ENCODE data around the gene RPS6KA6. TPM values are rescaled to one million over a fixed set of nuclear protein-coding genes. Genes with fewer than 3 reads are reported as not detected.

RPS6KA6 gene
- total RNA-seq, 1 experiment from 2014 or later, result 1.6 TPM

- no peak for DNase-seq (ENCODE audit: low read depth, low spot score)
These were observed 13.7 kb downstream of the RPS6KA6 start for GRCh38 chrX:84174348-84174747.

GRCh38 chrX:84170931-84171330 is 17.1 kb downstream of the RPS6KA6 start:
- in situ Hi-C loops (cut with HindIII; ENCODE audit: low pct_unique_long_range_greater_than_20kb, low sequenced_read_pairs), result no loop called here
- DNase-seq (ENCODE audit: low read depth, low spot score), result no peak

More at GRCh38 chrX:84174348-84174747, 13.7 kb downstream of the RPS6KA6 start:
- in situ Hi-C loops (cut with HindIII; ENCODE audit: low pct_unique_long_range_greater_than_20kb, low sequenced_read_pairs), result no loop called here

GRCh38 chrX:84168574-84168973 is 19.4 kb downstream of the RPS6KA6 start:
- no peak for DNase-seq (ENCODE audit: low read depth, low spot score)
- in situ Hi-C loops (cut with HindIII; ENCODE audit: low pct_unique_long_range_greater_than_20kb, low sequenced_read_pairs), result no loop called here

GRCh38 chrX:84168095-84168494 is 19.9 kb downstream of the RPS6KA6 start:
- in situ Hi-C loops (cut with HindIII; ENCODE audit: low pct_unique_long_range_greater_than_20kb, low sequenced_read_pairs), result no loop called here
- DNase-seq (ENCODE audit: low read depth, low spot score), result no peak

GRCh38 chrX:84165711-84166110 is 22.3 kb downstream of the RPS6KA6 start:
- no peak for DNase-seq (ENCODE audit: low read depth, low spot score)
- in situ Hi-C loops (cut with HindIII; ENCODE audit: low pct_unique_long_range_greater_than_20kb, low sequenced_read_pairs), result no loop called here

- in situ Hi-C loops (cut with HindIII; ENCODE audit: low pct_unique_long_range_greater_than_20kb, low sequenced_read_pairs), result no loop called here
These were observed 25.6 kb downstream of the RPS6KA6 start for GRCh38 chrX:84162401-84162800.

GRCh38 chrX:84161641-84162040 is 26.4 kb downstream of the RPS6KA6 start:
- in situ Hi-C loops (cut with HindIII; ENCODE audit: low pct_unique_long_range_greater_than_20kb, low sequenced_read_pairs), result no loop called here

More at GRCh38 chrX:84162401-84162800, 25.6 kb downstream of the RPS6KA6 start:
- no peak for DNase-seq (ENCODE audit: low read depth, low spot score)

GRCh38 chrX:84160736-84161135 is 27.3 kb downstream of the RPS6KA6 start:
- in situ Hi-C loops (cut with HindIII; ENCODE audit: low pct_unique_long_range_greater_than_20kb, low sequenced_read_pairs), result no loop called here
- no peak for DNase-seq (ENCODE audit: low read depth, low spot score)

More at GRCh38 chrX:84161641-84162040, 26.4 kb downstream of the RPS6KA6 start:
- no peak for DNase-seq (ENCODE audit: low read depth, low spot score)

- in situ Hi-C loops (cut with HindIII; ENCODE audit: low pct_unique_long_range_greater_than_20kb, low sequenced_read_pairs), result no loop called here
These were observed 31.2 kb downstream of the RPS6KA6 start for GRCh38 chrX:84156821-84157220.

GRCh38 chrX:84155938-84156337 is 32.1 kb downstream of the RPS6KA6 start:
- no peak for DNase-seq (ENCODE audit: low read depth, low spot score)

More at GRCh38 chrX:84156821-84157220, 31.2 kb downstream of the RPS6KA6 start:
- DNase-seq (ENCODE audit: low read depth, low spot score), result no peak

GRCh38 chrX:84153538-84153937 is 34.5 kb downstream of the RPS6KA6 start:
- in situ Hi-C loops (cut with HindIII; ENCODE audit: low pct_unique_long_range_greater_than_20kb, low sequenced_read_pairs), result no loop called here
- DNase-seq (ENCODE audit: low read depth, low spot score), result no peak

More at GRCh38 chrX:84155938-84156337, 32.1 kb downstream of the RPS6KA6 start:
- in situ Hi-C loops (cut with HindIII; ENCODE audit: low pct_unique_long_range_greater_than_20kb, low sequenced_read_pairs), result no loop called here

- no peak for DNase-seq (ENCODE audit: low read depth, low spot score)
- in situ Hi-C loops (cut with HindIII; ENCODE audit: low pct_unique_long_range_greater_than_20kb, low sequenced_read_pairs), result no loop called here
These were observed 43.0 kb downstream of the RPS6KA6 start for GRCh38 chrX:84144991-84145390.

GRCh38 chrX:84144281-84144680 is 43.7 kb downstream of the RPS6KA6 start:
- in situ Hi-C loops (cut with HindIII; ENCODE audit: low pct_unique_long_range_greater_than_20kb, low sequenced_read_pairs), result no loop called here

GRCh38 chrX:84133023-84133422 is 55.0 kb downstream of the RPS6KA6 start:
- in situ Hi-C loops (cut with HindIII; ENCODE audit: low pct_unique_long_range_greater_than_20kb, low sequenced_read_pairs), result no loop called here
- DNase-seq (ENCODE audit: low read depth, low spot score), result no peak

More at GRCh38 chrX:84144281-84144680, 43.7 kb downstream of the RPS6KA6 start:
- DNase-seq (ENCODE audit: low read depth, low spot score), result no peak

- no peak for DNase-seq (ENCODE audit: low read depth, low spot score)
- in situ Hi-C loops (cut with HindIII; ENCODE audit: low pct_unique_long_range_greater_than_20kb, low sequenced_read_pairs), result no loop called here
These were observed 64.4 kb downstream of the RPS6KA6 start for GRCh38 chrX:84123585-84123984.

GRCh38 chrX:84118769-84119168 is 69.2 kb downstream of the RPS6KA6 start:
- DNase-seq (ENCODE audit: low read depth, low spot score), result no peak
- in situ Hi-C loops (cut with HindIII; ENCODE audit: low pct_unique_long_range_greater_than_20kb, low sequenced_read_pairs), result no loop called here

- DNase-seq (ENCODE audit: low read depth, low spot score), result no peak
- in situ Hi-C loops (cut with HindIII; ENCODE audit: low pct_unique_long_range_greater_than_20kb, low sequenced_read_pairs), result no loop called here
These were observed 69.7 kb downstream of the RPS6KA6 start for GRCh38 chrX:84118315-84118714.

- no peak for DNase-seq (ENCODE audit: low read depth, low spot score)
These were observed 79.4 kb downstream of the RPS6KA6 start for GRCh38 chrX:84108584-84108983.

GRCh38 chrX:84099120-84099519 is 88.9 kb downstream of the RPS6KA6 start:
- no peak for DNase-seq (ENCODE audit: low read depth, low spot score)
- in situ Hi-C loops (cut with HindIII; ENCODE audit: low pct_unique_long_range_greater_than_20kb, low sequenced_read_pairs), result no loop called here

More at GRCh38 chrX:84108584-84108983, 79.4 kb downstream of the RPS6KA6 start:
- in situ Hi-C loops (cut with HindIII; ENCODE audit: low pct_unique_long_range_greater_than_20kb, low sequenced_read_pairs), result no loop called here
